ENCODE results near the gene NFRKB. TPM values are rescaled to one million over a fixed set of nuclear protein-coding genes. Genes with fewer than 3 reads are reported as not detected.

The NFRKB gene
- total RNA-seq, 4 donors from 2014 or later, result 48.0 to 91.6 (median 64.3) TPM

DNA sequence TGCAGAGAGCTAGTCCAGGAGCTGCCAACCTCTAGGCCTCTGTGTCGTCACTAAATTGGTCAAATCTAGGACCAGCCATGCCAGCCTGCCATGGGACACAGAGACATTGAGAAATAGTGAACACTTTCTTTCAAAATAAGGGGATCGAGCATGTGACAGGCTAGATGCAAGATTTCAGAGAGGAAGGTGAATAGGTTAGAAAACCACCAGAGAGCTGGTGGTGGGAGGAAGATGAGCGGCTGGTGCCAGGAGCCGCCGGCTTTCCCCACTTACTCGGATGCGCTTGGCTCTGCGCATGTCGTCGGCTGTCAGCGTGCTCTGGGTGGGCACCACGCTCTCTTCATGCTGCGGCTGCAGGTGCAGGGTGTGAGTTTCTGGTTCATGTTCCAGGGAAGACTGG, 35.4 kb upstream of the NFRKB start:
- DNase-seq, result no peak
- Histone ChIP-seq H3K4me3 (replicated peaks in 1 of 3) (no peak overlapping the region), H3K36me3 (peaks cover 0 to 3% of the 10 kb centered on the region in 2 donors), H3K9me3 (no peaks in the 10 kb centered on the region), H3K4me1 (no peaks in the 10 kb centered on the region), H3K27me3 (no peaks in the 10 kb centered on the region), H3K27ac (no peak overlapping the region)
- TF ChIP-seq POLR2A (IDR thresholded peaks at IDR 0.05), result no peak
- TF ChIP-seq, protein P1, sequence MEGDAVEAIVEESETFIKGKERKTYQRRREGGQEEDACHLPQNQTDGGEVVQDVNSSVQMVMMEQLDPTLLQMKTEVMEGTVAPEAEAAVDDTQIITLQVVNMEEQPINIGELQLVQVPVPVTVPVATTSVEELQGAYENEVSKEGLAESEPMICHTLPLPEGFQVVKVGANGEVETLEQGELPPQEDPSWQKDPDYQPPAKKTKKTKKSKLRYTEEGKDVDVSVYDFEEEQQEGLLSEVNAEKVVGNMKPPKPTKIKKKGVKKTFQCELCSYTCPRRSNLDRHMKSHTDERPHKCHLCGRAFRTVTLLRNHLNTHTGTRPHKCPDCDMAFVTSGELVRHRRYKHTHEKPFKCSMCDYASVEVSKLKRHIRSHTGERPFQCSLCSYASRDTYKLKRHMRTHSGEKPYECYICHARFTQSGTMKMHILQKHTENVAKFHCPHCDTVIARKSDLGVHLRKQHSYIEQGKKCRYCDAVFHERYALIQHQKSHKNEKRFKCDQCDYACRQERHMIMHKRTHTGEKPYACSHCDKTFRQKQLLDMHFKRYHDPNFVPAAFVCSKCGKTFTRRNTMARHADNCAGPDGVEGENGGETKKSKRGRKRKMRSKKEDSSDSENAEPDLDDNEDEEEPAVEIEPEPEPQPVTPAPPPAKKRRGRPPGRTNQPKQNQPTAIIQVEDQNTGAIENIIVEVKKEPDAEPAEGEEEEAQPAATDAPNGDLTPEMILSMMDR (IDR thresholded peaks at IDR 0.05), result no peak
- intact Hi-C loops (cut with DNase I), result no loop called here
- WGBS, 2 donors, result 94% methylated on average over 13 of the region's 13 CpGs

DNA sequence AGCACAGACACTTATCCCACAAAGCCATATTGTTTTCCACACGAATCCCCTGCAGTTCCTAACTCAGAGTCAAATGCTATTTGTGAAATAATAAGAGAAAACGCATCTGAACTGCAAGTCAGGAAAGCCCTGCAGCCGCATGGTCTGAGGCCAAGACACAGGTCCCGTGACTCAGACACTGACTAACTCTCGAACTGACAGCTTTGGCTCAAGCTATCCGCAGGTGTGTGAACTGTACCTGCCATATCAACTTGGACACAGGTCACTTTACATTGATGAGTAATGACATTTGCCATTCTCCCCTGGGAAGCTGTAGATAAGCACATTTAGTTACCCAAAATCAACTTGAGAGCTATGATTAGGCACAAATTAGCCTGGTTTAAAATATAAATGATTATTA, 34.9 kb upstream of the NFRKB start:
- no peaks in the 10 kb centered on the region for H3K9me3 ChIP-seq
- WGBS, 2 donors, result 93 to 96% methylated on average over 6 of the region's 6 CpGs
- no peak overlapping the region for H3K4me3 ChIP-seq (replicated peaks in 1 of 3)
- no peaks in the 10 kb centered on the region for H3K27me3 ChIP-seq
- no peaks in the 10 kb centered on the region for H3K4me1 ChIP-seq
- DNase-seq, result no peak
- TF ChIP-seq, protein P1 (IDR thresholded peaks at IDR 0.05), result no peak
- no peak for TF ChIP-seq POLR2A (IDR thresholded peaks at IDR 0.05)
- H3K27ac ChIP-seq, result no peak overlapping the region
- intact Hi-C loops (cut with DNase I), result no loop called here
- H3K36me3 ChIP-seq, result peaks cover 0 to 3% of the 10 kb centered on the region in 2 donors

DNA sequence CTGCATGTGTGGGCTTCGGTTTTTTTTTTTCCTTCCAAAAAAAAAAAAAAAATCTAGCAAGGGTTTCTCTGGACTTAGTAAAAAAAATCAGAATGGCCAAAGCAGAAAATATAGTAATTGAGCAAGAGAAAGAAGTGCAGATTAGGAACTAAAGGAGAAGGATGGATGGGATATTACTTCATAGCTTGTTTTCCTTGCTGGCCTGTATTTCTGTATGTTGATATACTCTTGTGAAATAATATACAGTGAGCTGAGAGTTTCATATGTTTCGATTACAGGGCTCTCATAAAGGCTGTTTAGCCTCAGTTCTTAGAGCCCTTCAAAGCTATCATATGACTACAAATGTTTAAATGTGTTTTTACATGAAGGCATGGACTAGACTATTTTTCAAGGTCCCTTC, 34.3 kb upstream of the NFRKB start:
- Histone ChIP-seq H3K27me3 (no peaks in the 10 kb centered on the region), H3K9me3 (no peaks in the 10 kb centered on the region), H3K4me1 (no peaks in the 10 kb centered on the region), H3K36me3 (peaks cover 3% of the 10 kb centered on the region in 2 donors), H3K4me3 (replicated peaks in 1 of 3) (no peak overlapping the region), H3K27ac (no peak overlapping the region)
- DNase-seq, result no peak
- intact Hi-C loops (cut with DNase I), result no loop called here
- no peak for TF ChIP-seq POLR2A (IDR thresholded peaks at IDR 0.05)
- TF ChIP-seq, protein P1 (IDR thresholded peaks at IDR 0.05), result no peak
- 86 to 88% methylated on average over 2 of the region's 2 CpGs for WGBS, 2 donors

DNA sequence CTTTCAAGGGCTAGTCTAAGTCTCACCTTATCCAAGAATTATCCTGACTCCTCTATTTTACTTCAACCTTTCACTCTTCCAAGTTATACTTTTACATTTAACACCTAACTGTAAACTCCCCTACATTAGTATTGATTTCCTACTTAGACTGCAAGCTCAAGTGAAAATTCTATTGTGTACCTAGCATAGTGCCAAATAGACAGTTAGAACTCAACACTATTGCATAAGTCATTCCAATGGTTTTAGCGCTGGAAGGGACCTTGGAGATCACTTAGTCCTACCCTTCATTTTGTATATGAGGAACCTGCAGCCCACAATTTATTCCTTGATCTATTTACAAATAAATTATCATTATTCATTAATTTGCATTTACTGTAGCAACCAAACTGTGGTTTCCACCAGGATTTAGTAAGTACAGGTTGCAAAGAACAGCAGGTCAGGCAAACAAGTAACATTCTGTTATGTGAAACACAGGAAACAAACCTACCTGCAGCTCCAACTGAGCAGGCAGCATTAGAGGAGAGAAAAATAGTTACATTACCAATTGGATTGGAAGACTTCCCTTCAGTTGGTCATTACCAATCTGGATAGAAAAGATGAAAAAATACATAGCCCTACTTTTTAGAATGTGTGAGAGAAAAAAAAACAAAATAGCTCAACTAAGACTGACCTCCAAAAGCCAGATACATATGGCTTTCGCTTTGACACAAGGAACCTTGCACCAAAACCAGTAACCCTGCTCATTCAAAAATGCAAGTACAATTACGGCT, 33.7 kb upstream of the NFRKB start:
- H3K4me3 ChIP-seq (replicated peaks in 1 of 3), result no peak overlapping the region
- no peaks in the 10 kb centered on the region for H3K4me1 ChIP-seq
- H3K36me3 ChIP-seq, result peaks cover 3 to 6% of the 10 kb centered on the region in 2 donors
- no peak overlapping the region for H3K27ac ChIP-seq
- no peaks in the 10 kb centered on the region for H3K27me3 ChIP-seq
- intact Hi-C loops (cut with DNase I), result no loop called here
- H3K9me3 ChIP-seq, result no peaks in the 10 kb centered on the region
- TF ChIP-seq, protein P1 (IDR thresholded peaks at IDR 0.05), result no peak
- TF ChIP-seq POLR2A (IDR thresholded peaks at IDR 0.05), result no peak
- DNase-seq, result no peak
- 91 to 94% methylated on average over 3 of the region's 3 CpGs for WGBS, 2 donors

DNA sequence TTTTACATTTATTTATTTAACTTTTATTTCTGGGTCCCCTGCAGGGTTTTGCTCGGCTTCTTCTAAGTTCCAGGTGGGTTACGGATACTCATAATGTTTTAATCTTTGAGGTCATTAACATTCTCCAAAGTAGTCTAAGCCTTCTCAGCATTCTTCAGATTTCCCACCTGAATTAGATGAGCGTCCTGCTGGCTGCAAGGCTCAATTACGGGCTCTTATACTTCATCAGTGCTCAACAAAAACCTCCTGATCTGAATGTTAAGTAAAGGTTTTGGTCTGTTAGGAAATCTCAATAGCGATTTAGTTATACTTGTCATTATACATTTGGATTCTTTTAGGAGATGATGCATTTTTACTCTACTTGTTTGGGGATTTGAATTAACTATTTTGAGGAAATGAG, 27.3 kb upstream of the NFRKB start:
- TF ChIP-seq, protein P1 (IDR thresholded peaks at IDR 0.05), result no peak
- no peak for TF ChIP-seq POLR2A (IDR thresholded peaks at IDR 0.05)
- WGBS, 2 donors, result 95 to 98% methylated on average over 5 of the region's 5 CpGs
- Histone ChIP-seq H3K36me3 (peaks cover 0 to 6% of the 10 kb centered on the region in 2 donors), H3K9me3 (no peaks in the 10 kb centered on the region), H3K27me3 (no peaks in the 10 kb centered on the region), H3K27ac (no peak overlapping the region), H3K4me1 (no peaks in the 10 kb centered on the region), H3K4me3 (replicated peaks in 1 of 3) (no peak overlapping the region)
- intact Hi-C loops (cut with DNase I), result loop anchor here (2.0 kb wide), 1 partner anchor 210 kb away; no protein-coding TSS in a partner anchor
- DNase-seq, result no peak

All from thyroid gland (tissue), 4 donors.